ENCODE measurements around the gene JAML. TPM values are rescaled to one million over a fixed set of nuclear protein-coding genes. Genes with fewer than 3 reads are reported as not detected.

The JAML gene
- total and polyA plus RNA-seq, 2 experiments from 2014 or later, result 0.56 to 1.0 TPM

GRCh38 chr11:118172356-118172755, 52.5 kb downstream of the JAML start:
- H3K4me3 ChIP-seq, result no peak overlapping the region
- H3K4me1 ChIP-seq (ENCODE audit: insufficient read depth), result peaks cover 29% of the 10 kb centered on the region
- 0 out of 2 replicates have a peak overlapping the region, but pooled peaks have one; percentile 84 for H2AFZ ChIP-seq
- no peak overlapping the region for H3K27ac ChIP-seq (ENCODE audit: low read depth)
- peaks cover 46% of the 10 kb centered on the region for H3K27me3 Mint-ChIP-seq (ENCODE audit: insufficient read depth, low read depth, poor library complexity)
- no peaks in the 10 kb centered on the region for H3K79me2 ChIP-seq (replicated peaks; ENCODE audit: insufficient read depth)
- TF ChIP-seq CREB1 (CRISPR knock-in tag; IDR thresholded peaks at IDR 0.05; ENCODE audit: low read depth), result no peak
- TF ChIP-seq ZNF331 (CRISPR knock-in tag; IDR thresholded peaks at IDR 0.05; ENCODE audit: low read depth), result no peak
- no peak for TF ChIP-seq POLR2AphosphoS5 (IDR thresholded peaks at IDR 0.05; ENCODE audit: low read depth)
- no peak for TF ChIP-seq NANOG (IDR thresholded peaks at IDR 0.05; ENCODE audit: borderline replicate concordance)
- TF ChIP-seq STAT1 (IDR thresholded peaks at IDR 0.05; ENCODE audit: unreplicated experiment), result no peak
- TF ChIP-seq ZNF462 (CRISPR knock-in tag; IDR thresholded peaks at IDR 0.05), result no peak
- TF ChIP-seq EZH2 (IDR thresholded peaks at IDR 0.05; ENCODE audit: low read depth, unreplicated experiment), result no peak
- ATAC-seq (no peak), DNase-seq (ENCODE audit: low spot score) (no peak)
- H4K20me1 ChIP-seq (replicated peaks; ENCODE audit: insufficient read depth), result no peaks in the 10 kb centered on the region; the same call in 1 of the 2 replicates
- no peaks in the 10 kb centered on the region for H3K36me3 Mint-ChIP-seq (ENCODE audit: low read depth)
- H3K4me2 ChIP-seq, result peak overlapping the region; percentile 97; the same call in 1 of the 2 replicates
- H3K4me1 Mint-ChIP-seq, result peaks cover 39% of the 10 kb centered on the region
- peaks cover 85% of the 10 kb centered on the region for H3K27me3 ChIP-seq (ENCODE audit: insufficient read depth)
- no peak overlapping the region for H3K27ac Mint-ChIP-seq
- H3K4me3 Mint-ChIP-seq, result no peak overlapping the region
- no peaks in the 10 kb centered on the region; the same call in 2 of the 3 replicates for H3K9me3 Mint-ChIP-seq
- no peaks in the 10 kb centered on the region; the same call in 1 of the 2 replicates for H3K36me3 ChIP-seq (ENCODE audit: insufficient read depth)
- no peaks in the 10 kb centered on the region for H3K9me2 ChIP-seq (ENCODE audit: insufficient read depth)
- no peaks in the 10 kb centered on the region for H3F3A ChIP-seq (replicated peaks; ENCODE audit: low read depth)
